B cell (primary cell): ENCODE data around the gene PARP3. TPM values are rescaled to one million over a fixed set of nuclear protein-coding genes. Genes with fewer than 3 reads are reported as not detected.
"Not testable (repeated sequence)": the region's sequence is repeated elsewhere in the genome, so short reads cannot be mapped to it uniquely, and the experiment has no call there.

Experiments used
- ATAC-seq: fragments of 200-7000 bp; cut with Tn5 transposase; one replicate; pipeline ENCODE4 v1.10.0; 2021; ENCODE audit warnings: low read depth, mild to moderate bottlenecking, moderate number of reproducible peaks, moderate library complexity
- CTCF ChIA-PET: fragments of 350-600 bp; sonication (Branson Sonifier 250); formaldehyde crosslinking; loops from one replicate; lab custom pipeline; 2021; ENCODE audit warnings: antibody characterized with exemption, inconsistent platforms; lab: Charles Lee
- POLR2A ChIA-PET: fragments of 350-600 bp; sonication (Branson Sonifier 250); formaldehyde crosslinking; loops from one replicate; lab custom pipeline; 2021; ENCODE audit warnings: antibody characterized with exemption; lab: Charles Lee
- DNase-seq: peaks from one replicate; pipeline ENCODE4 v3.0.0; 2013
- H2AFZ ChIP-seq: 2 replicates; pipeline ENCODE4 v1.6.1; 2012; ENCODE audit warnings: mild to moderate bottlenecking, low read depth, low read length; ENCODE audit not compliant: insufficient read depth, poor library complexity, severe bottlenecking
- H3K27ac ChIP-seq, 2 donors: 1 replicate in 1 of 2; 2 replicates in 1 of 2; pipeline ENCODE4 v1.5.1; 2012 to 2013; ENCODE audit warnings: low read length in 2 of 2, mild to moderate bottlenecking in 2 of 2, moderate library complexity in 1 of 2
- H3K27me3 ChIP-seq, 4 experiments: fragments of 200-600 bp in 1 of 4; sonication (generic) in 1 of 4; replicated peaks in 1 of 4; 1 replicate in 2 of 4; 2 replicates in 2 of 4; pipeline versions ENCODE4 v1.6.1 to v1.7.0; 2013 to 2016; ENCODE audit warnings: low read length in 3 of 4, mild to moderate bottlenecking in 2 of 4, mixed read lengths in 1 of 4, moderate library complexity in 1 of 4; ENCODE audit not compliant: insufficient read depth in 4 of 4, control insufficient read depth in 3 of 4; ENCODE audit errors: control extremely low read depth in 1 of 4
- H3K36me3 ChIP-seq, 2 experiments: replicated peaks in 1 of 2; 1 replicate in 1 of 2; 2 replicates in 1 of 2; pipeline versions ENCODE4 v1.6.1 to v1.7.1; 2013; ENCODE audit warnings: low read length in 1 of 2; ENCODE audit not compliant: insufficient read depth in 2 of 2, control insufficient read depth in 1 of 2; ENCODE audit errors: control extremely low read depth in 1 of 2, extremely low read depth in 1 of 2
- H3K4me1 ChIP-seq, 2 donors: fragments of 200-600 bp in 1 of 2; sonication (generic) in 1 of 2; 1 replicate in 1 of 2; 2 replicates in 1 of 2; pipeline versions ENCODE4 v1.5.1 to v1.6.1; 2013 to 2017; ENCODE audit warnings: low read length in 2 of 2; ENCODE audit not compliant: control insufficient read depth in 2 of 2, insufficient read depth in 2 of 2
- H3K4me2 ChIP-seq: replicated peaks from 2 replicates; pipeline ENCODE3; 2012; ENCODE audit warnings: mild to moderate bottlenecking, low read depth, low read length; ENCODE audit not compliant: poor library complexity, severe bottlenecking
- H3K4me3 ChIP-seq, 5 experiments: fragments of 200-600 bp in 1 of 5; sonication (generic) in 1 of 5; 1 replicate in 3 of 5; 2 replicates in 2 of 5; pipeline versions ENCODE4 v1.5.1 to v1.7.0; 2011 to 2016; ENCODE audit warnings: low read length in 4 of 5, mild to moderate bottlenecking in 4 of 5, low read depth in 2 of 5, control low read depth in 1 of 5, moderate library complexity in 1 of 5; ENCODE audit not compliant: insufficient read depth in 1 of 5; ENCODE audit errors: control extremely low read depth in 1 of 5, extremely low read depth in 1 of 5
- H3K79me2 ChIP-seq: fragments of 200-600 bp; sonication (generic); one replicate; pipeline ENCODE4 v1.6.0; 2016; ENCODE audit warnings: low read length; ENCODE audit not compliant: control insufficient read depth, insufficient read depth
- H3K9ac ChIP-seq: fragments of 200-600 bp; sonication (generic); 2 replicates; pipeline ENCODE4 v1.6.1; 2017; ENCODE audit warnings: mild to moderate bottlenecking, low read length, moderate library complexity
- H3K9me3 ChIP-seq, 3 donors: one replicate each; pipeline versions ENCODE4 v1.6.1 to v1.7.1; 2013; ENCODE audit warnings: low read length in 2 of 3; ENCODE audit not compliant: control insufficient read depth in 2 of 3, insufficient read depth in 1 of 3; ENCODE audit errors: control extremely low read depth in 1 of 3
- H4K20me1 ChIP-seq: 2 replicates; pipeline ENCODE4 v1.6.0; 2012; ENCODE audit warnings: mild to moderate bottlenecking, low read length; ENCODE audit not compliant: insufficient read depth, control insufficient read depth, poor library complexity, severe bottlenecking
- H3K27ac Mint-ChIP-seq: one replicate; pipeline ENCODE4 v1.8.0; 2021; ENCODE audit warnings: mixed read lengths
- H3K27me3 Mint-ChIP-seq: one replicate; pipeline ENCODE4 v1.8.0; 2021; ENCODE audit warnings: mixed read lengths
- H3K4me1 Mint-ChIP-seq: one replicate; pipeline ENCODE4 v1.8.0; 2021; ENCODE audit warnings: mixed read lengths
- H3K4me3 Mint-ChIP-seq: one replicate; pipeline ENCODE4 v1.8.0; 2021; ENCODE audit warnings: mixed read lengths
- H3K9me3 Mint-ChIP-seq: one replicate; pipeline ENCODE4 v1.8.0; 2022; ENCODE audit warnings: mixed read lengths; ENCODE audit not compliant: insufficient read depth
- CTCF ChIP-seq: fragments of 200-600 bp; IDR thresholded peaks from one replicate; pipeline ENCODE4 v1.8.0; 2022; ENCODE audit warnings: antibody characterized with exemption, mild to moderate bottlenecking
- EZH2 ChIP-seq: IDR thresholded peaks from 2 replicates; pipeline ENCODE4 v1.6.1; 2012; ENCODE audit warnings: borderline replicate concordance, low read depth, mild to moderate bottlenecking, moderate library complexity, low read length; ENCODE audit not compliant: insufficient read depth, poor library complexity, severe bottlenecking
- WGBS: methylation state at CpG from one replicate; pipeline ENCODE4 v1.1.5; 2013; ENCODE audit warnings: missing lambda C conversion rate; ENCODE audit not compliant: insufficient coverage; 5-methylcytosine and 5-hydroxymethylcytosine counted together
- intact Hi-C: fragments of 100-400 bp; cut with micrococcal nuclease; formaldehyde crosslinking; loops from one replicate; pipeline ENCODE4 v1.10.0; 2022
- polyA plus RNA-seq: library from polyadenylated mRNA; depleted of rRNA; stranded (reverse); fragments of >200 nt; gene quantifications from 2 replicates; pipeline ENCODE4 v1.2.3, GENCODE V29; 2012
- total RNA-seq, 2 donors: library from RNA; stranded (reverse); fragments of 120-200 nt in 1 of 2; gene quantifications; 1 replicate in 1 of 2; 2 replicates in 1 of 2; pipeline versions ENCODE4 v1.2.3 to v1.2.4, GENCODE V29; 2013 to 2022

The PARP3 gene
- total and polyA plus RNA-seq, 2 donors (not counting 1 experiment from before 2014, with no cell fraction given): 17.7 to 29.7 TPM

- intact Hi-C loops: no loop called here
- Mint-ChIP-seq H3K9me3 (no peaks in the 10 kb centered on the region), H3K27ac (no peak overlapping the region), H3K4me3 (no peak overlapping the region), H3K4me1 (peaks cover 20% of the 10 kb centered on the region), H3K27me3 (no peaks in the 10 kb centered on the region)
- DNase-seq (no peak), ATAC-seq (no peak)
- no peak overlapping the region for H3K4me2 ChIP-seq
- H3K27me3 ChIP-seq: no peaks in the 10 kb centered on the region
- peaks cover 12% of the 10 kb centered on the region for H4K20me1 ChIP-seq
- H3K4me1 ChIP-seq: peaks cover 2 to 11% of the 10 kb centered on the region in 2 donors
- no peaks in the 10 kb centered on the region for H3K79me2 ChIP-seq
- no peak overlapping the region for H3K27ac ChIP-seq
- WGBS: 95% methylated on average over 6 of the region's 7 CpGs
- POLR2A ChIA-PET: no interaction called here
- no peak overlapping the region for H3K4me3 ChIP-seq
- H3K9me3 ChIP-seq: no peaks in the 10 kb centered on the region
- no peak overlapping the region for H2AFZ ChIP-seq
- CTCF ChIA-PET: no interaction called here
- no peak overlapping the region for H3K9ac ChIP-seq
- no peak for TF ChIP-seq EZH2
- TF ChIP-seq CTCF: no peak
- H3K36me3 ChIP-seq: peaks cover 0 to 13% of the 10 kb centered on the region in 2 experiments
Measured at GRCh38 chr3:51987568-51987967, 45.4 kb downstream of the PARP3 start.

- H3K79me2 ChIP-seq: no peaks in the 10 kb centered on the region
- H3K9me3 ChIP-seq: no peaks in the 10 kb centered on the region
- H3K4me2 ChIP-seq: no peak overlapping the region
- Mint-ChIP-seq H3K9me3 (no peaks in the 10 kb centered on the region), H3K27me3 (no peaks in the 10 kb centered on the region), H3K4me1 (peaks cover 17% of the 10 kb centered on the region), H3K4me3 (no peak overlapping the region), H3K27ac (peak overlapping the region; percentile 6)
- H2AFZ ChIP-seq: no peak overlapping the region
- TF ChIP-seq CTCF (no peak), EZH2 (no peak)
- H3K4me1 ChIP-seq: peaks cover 0 to 5% of the 10 kb centered on the region in 2 donors
- H3K9ac ChIP-seq: no peak overlapping the region
- intact Hi-C loops: no loop called here
- ChIA-PET CTCF (no interaction called here), POLR2A (no interaction called here)
- H3K36me3 ChIP-seq: peaks cover 0 to 15% of the 10 kb centered on the region in 2 experiments
- ATAC-seq: no peak
- no peak overlapping the region for H3K27ac ChIP-seq
- 87% methylated on average over 15 of the region's 15 CpGs for WGBS
- peaks cover 18% of the 10 kb centered on the region for H4K20me1 ChIP-seq
- H3K4me3 ChIP-seq: no peak overlapping the region
- DNase-seq: no peak
- H3K27me3 ChIP-seq: no peaks in the 10 kb centered on the region
Measured at GRCh38 chr3:51988286-51989146, 46.4 kb downstream of the PARP3 start.

GRCh38 chr3:51990501-51990971 is 48.4 kb downstream of the PARP3 start:
- H3K36me3 ChIP-seq: peaks cover 0 to 26% of the 10 kb centered on the region in 2 experiments
- H2AFZ ChIP-seq, H3K4me3 Mint-ChIP-seq, H3K4me3 ChIP-seq, H3K4me2 ChIP-seq, H3K27ac Mint-ChIP-seq, intact Hi-C loops, H3K9ac ChIP-seq, H3K9me3 ChIP-seq, DNase-seq, ATAC-seq, H3K27me3 Mint-ChIP-seq, H3K9me3 Mint-ChIP-seq, H3K27me3 ChIP-seq, H3K27ac ChIP-seq: not testable (repeated sequence)
- peaks cover 37% of the 10 kb centered on the region for H4K20me1 ChIP-seq
- WGBS: 97% methylated on average over 32 of the region's 38 CpGs
- H3K4me1 ChIP-seq: peaks cover 13 to 16% of the 10 kb centered on the region in 2 donors
- H3K4me1 Mint-ChIP-seq: peaks cover 28% of the 10 kb centered on the region
- ChIA-PET POLR2A (interaction anchor here (0.6 to 2.9 kb wide), 2 partner anchors 8 to 34 kb away, joined by 4 to 8 read pairs; partner anchors contain the start of gene ACY1), CTCF (interaction anchor here (2.5 kb wide), 1 partner anchor 8 kb away, joined by 15 read pairs; the partner anchor contains the start of gene ACY1)
- peaks cover 15% of the 10 kb centered on the region for H3K79me2 ChIP-seq
